Stimulated activated CD4-positive, alpha-beta T cell treated with anti-CD3 and anti-CD28 coated beads, Interleukin-12 subunit alpha, Interleukin-12 subunit beta, amount 100 ng/mL, for 24 hours (primary cell): ENCODE measurements around the gene NEK11.
A peak's percentile ranks its signal among the peaks of the same experiment; 100 is the strongest.

Source experiments
- DNase-seq, 2 experiments: peaks; one replicate each; pipeline ENCODE4 v3.0.0-alpha.2; 2020; ENCODE audit warnings: low read depth in 2 of 2

The NEK11 gene

DNA sequence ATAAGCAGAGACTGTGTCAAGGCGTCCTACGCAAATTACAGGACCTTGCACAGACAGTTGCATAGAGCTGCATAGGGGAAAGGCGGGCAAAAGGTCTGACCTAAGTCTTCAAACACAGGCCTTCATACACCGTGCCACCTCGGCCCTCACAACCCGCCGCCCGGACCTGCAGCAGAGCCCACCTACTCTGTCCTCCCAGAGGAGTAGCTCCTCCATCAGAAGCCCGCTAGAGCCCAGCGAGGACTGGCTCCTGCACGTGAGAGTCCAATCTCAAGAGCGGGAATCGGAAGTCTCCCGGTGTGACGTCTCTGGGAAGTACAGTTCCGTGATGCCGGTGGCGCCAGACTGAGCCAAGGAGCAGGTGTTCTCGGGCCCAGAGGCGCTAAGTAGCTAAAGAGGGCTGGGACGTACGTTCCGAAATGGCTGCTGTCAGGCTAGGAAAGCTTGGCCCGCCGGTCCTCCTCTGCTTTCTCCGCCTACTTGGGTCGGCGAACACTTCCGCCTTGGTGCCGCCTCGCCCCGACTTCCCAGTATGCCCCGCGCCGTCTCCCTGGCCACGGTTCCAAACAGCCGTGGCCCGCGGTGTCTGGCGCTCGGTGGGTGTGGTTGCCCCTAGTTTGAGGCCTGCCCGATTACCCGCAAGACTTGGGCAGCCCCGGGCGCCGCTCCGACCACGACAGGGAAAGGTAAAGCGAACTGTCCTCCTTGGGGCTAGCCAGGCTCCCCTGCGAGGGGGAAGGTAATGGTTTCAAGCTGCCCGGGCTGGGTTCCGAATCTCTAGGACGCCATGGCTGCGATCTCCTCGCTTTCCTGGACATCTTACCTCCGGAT lies at the start of gene NEK11, which contains the start of gene ASTE1:
Gene NEK11, plus strand, starts transcription at position 557 of the 831 bp plus-strand sequence. CDS start 2,832 bp downstream, outside the sequence.
Gene ASTE1, minus strand, starts transcription at position 505 of the 831 bp plus-strand sequence. CDS start 1,519 bp downstream, outside the sequence.
- DNase-seq, result peak; percentile 78 to 84

DNA sequence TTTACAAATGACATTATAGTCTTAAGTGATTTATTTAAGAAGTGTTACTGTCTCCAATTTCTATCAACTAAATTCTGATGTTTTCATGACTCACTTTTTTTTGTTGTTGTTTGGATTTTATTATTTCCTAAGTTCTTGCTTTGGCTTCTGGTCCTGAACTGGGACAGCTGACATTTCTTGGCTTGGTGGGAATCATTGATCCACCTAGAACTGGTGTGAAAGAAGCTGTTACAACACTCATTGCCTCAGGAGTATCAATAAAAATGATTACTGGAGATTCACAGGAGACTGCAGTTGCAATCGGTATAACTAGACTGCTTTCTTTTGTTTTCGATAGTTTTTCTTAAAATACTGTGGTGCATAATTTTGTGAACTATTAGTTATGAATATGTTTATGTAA lies 47.6 kb upstream of the NEK11 start:
- DNase-seq, result no peak

GRCh38 chr3:130981469-130981868 lies 45.2 kb upstream of the NEK11 start:
- DNase-seq, result no peak

GRCh38 chr3:130990282-130990681 lies 36.4 kb upstream of the NEK11 start:
- DNase-seq, result no peak

DNA sequence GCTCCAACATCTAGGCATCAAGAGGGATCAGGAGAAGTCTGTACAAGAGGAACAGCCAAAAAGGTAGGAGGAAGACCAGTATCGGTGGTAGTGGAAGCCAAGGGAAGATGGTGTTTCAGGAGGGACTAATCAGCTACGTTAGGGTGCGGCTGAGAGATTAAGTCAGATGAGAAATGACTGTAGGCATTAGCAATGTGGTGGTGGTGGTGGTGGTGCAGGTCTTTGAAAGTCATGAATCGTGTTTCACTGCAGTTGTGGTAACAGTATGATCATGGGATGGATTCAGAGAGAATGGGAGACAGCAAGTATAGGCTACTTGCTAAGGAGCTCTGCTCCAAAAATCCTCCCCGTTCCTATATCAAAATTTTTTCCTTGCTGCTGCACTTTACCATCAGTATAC lies 35.6 kb upstream of the NEK11 start:
- no peak for DNase-seq

GRCh38 chr3:130992344-130992743 lies 34.3 kb upstream of the NEK11 start:
- DNase-seq, result no peak

GRCh38 chr3:130997289-130997688 lies 29.4 kb upstream of the NEK11 start:
- DNase-seq, result no peak

DNA sequence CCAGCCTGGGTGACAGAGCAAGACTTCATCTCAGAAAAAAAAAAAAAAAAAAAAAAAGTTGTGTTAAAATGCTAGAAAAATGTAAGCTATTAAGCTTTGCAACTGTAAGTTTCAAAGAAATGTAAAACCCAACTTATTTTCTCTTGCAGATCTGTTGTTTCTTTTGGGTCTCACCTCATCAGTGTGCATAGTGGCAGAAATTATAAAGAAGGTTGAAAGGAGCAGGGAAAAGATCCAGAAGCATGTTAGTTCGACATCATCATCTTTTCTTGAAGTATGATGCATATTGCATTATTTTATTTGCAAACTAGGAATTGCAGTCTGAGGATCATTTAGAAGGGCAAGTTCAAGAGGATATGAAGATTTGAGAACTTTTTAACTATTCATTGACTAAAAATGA lies 25.6 kb upstream of the NEK11 start:
- DNase-seq, result no peak

GRCh38 chr3:131004603-131005002 lies 22.1 kb upstream of the NEK11 start:
- no peak for DNase-seq

DNA sequence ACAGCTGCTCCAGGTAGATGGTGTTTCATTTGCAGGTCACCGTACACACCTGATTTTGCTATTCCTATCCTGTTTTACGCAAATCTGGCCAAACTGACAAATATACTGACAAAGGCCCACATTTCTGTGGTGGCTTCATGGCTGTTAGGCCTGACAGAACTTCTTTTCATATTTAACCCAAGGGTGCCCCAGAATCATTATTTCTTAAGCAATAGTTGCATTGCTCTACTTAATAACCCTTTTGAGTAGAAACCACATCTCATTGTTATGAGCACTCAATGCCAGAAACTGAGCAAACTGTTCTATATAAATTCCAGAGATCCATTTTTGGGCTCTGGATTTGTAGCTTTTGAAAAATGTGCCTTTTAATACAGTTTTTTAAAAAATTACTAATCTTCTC lies 19.4 kb upstream of the NEK11 start:
- DNase-seq, result no peak

GRCh38 chr3:131007782-131008181 lies 18.9 kb upstream of the NEK11 start:
- no peak for DNase-seq

DNA sequence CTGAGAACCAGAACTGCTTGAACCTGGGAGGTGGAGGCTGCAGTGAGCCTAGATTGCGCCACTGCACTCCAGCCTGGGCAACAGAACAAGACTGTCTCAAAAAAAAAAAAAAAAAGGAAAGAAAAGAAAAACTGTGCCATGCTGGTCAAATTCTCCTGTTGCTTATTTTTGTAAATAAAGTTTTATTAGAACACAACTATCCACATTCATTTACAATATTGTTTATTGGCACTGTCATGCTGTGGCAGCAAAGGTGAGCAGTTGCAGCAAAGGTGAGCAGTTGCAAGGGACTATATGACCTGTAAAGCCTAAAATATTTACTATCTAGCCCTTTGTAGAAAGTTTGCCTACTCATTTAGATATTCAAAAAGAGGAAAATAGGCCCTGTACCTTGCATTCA lies 18.4 kb upstream of the NEK11 start:
- DNase-seq, result no peak

DNA sequence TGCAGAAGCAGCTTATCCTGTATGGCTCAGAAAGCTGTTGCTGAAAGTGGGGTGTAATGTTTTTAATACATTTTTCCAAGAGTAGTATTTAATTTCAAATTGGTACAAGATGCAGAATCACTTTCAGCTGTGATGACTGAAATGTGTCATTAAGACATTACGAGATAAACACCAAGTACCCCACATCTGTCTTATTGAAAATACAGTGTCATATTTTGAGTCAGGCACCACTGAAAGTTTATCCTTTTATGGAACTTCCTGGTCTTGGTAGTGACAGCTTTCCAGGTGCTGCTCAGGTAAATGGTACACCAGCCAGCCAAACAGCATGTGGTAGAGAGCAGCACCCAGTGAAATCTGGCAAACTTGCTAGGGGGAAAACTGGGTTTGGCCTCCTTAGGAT lies 17.0 kb upstream of the NEK11 start:
- no peak for DNase-seq

- DNase-seq, result no peak
Observed at GRCh38 chr3:131018970-131019369, 7.7 kb upstream of the NEK11 start.

GRCh38 chr3:131020122-131020693 lies 6.5 kb upstream of the NEK11 start:
- no peak for DNase-seq

DNA sequence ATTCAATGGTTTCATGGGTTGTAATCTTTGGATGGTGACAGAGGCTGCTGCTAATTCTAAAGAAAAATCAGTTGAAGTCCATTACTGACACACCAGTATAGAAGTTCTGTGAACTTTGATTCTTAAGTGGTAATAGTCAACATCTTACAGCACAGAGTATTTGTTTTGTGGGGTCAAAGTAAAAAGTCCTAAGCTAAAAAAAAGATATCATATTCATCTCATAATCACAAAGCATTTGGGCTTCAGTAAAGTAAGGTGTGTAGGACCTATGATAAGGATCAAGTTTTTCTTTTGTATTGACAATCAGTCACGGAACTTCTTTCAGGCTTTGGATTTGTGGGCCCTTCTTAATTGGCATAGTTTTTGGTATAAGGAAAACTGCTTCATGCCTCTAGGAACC lies 1.1 kb upstream of the NEK11 start:
- no peak for DNase-seq

DNA sequence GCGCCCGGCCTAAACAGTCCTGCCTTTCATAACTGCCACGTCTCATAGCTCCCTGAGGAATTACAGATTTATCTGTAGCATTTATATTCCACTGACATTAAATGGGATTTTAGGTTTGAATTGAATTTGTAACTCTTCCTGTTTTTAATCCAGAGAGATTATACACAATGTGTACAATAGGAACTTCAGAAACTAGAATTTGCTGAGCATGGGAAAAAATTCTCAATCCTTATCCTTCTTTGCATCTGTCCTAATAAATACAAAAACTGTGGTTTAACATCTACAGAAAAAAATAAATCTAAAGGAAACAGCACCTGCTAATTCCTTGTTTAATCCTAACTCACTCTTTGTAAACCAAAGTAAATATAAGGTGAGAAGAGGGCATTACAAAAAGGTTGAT lies 2.2 kb downstream of the NEK11 start:
- no peak for DNase-seq

- DNase-seq, result no peak
Observed at GRCh38 chr3:131031660-131032059, 5.0 kb downstream of the NEK11 start.

- no peak for DNase-seq
Observed at GRCh38 chr3:131033480-131034080, 6.9 kb downstream of the NEK11 start.

GRCh38 chr3:131036200-131036816 lies 9.6 kb downstream of the NEK11 start:
- DNase-seq, result no peak

- no peak for DNase-seq
Observed at GRCh38 chr3:131036986-131037385, 10.3 kb downstream of the NEK11 start.

DNA sequence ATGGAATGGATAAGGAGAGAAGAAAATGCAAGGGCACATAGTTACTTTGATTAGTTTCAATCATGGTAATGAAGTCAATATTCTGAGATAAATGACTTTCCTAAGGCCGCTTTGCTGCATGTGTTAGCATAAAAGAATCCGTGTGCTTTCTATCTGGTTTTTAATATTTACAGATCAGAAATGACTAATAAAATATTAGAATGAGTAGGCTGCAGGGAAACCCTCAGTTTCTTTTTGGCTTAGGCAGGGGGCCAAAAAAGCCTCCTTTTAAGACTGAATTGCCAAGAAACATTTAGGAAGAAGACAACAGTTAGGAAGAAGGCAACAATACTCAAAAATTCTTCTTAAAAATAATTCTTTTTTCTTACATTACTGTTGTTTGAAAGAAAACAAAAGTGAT lies 11.6 kb downstream of the NEK11 start:
- no peak for DNase-seq
